HepG2 (cell line): ENCODE results near the gene MEIG1. TPM values are rescaled to one million over a fixed set of nuclear protein-coding genes. Genes with fewer than 3 reads are reported as not detected.
"Not testable (repeated sequence)": the region's sequence is repeated elsewhere in the genome, so short reads cannot be mapped to it uniquely, and the experiment has no call there.

ENCODE experiments used
- ATAC-seq: fragments of 200-7000 bp; cut with Tn5 transposase; 3 replicates; pipeline ENCODE4 v1.9.1; 2020; ENCODE audit warnings: mild to moderate bottlenecking, moderate library complexity
- BruUV-seq: library from RNA; stranded (reverse); fragments of 400-500 nt; replicated peaks from 2 replicates; lab custom pipeline; 2021; lab: Mats Ljungman, UMichigan
- CTCF ChIA-PET: fragments of 300-600 bp; formaldehyde crosslinking; extraction: SDS; loops from one replicate; lab custom pipeline; 2021; ENCODE audit warnings: low total read pairs, inconsistent platforms, low intra/inter-chr PET ratio; lab: Yijun Ruan, JAX
- POLR2A ChIA-PET: fragments of 350-600 bp; sonication (Branson Sonifier 250); formaldehyde crosslinking; loops from one replicate; lab custom pipeline; 2020; ENCODE audit warnings: antibody characterized with exemption, inconsistent platforms; lab: Yijun Ruan, JAX
- DNase-seq: peaks from one replicate; pipeline ENCODE4 v3.0.0-alpha.2; 2015; ENCODE audit warnings: low spot score
- FAIRE-seq: peaks from 3 replicates; lab custom pipeline; 2011; peaks lifted over from hg19 to GRCh38; lab: Jason Lieb, UNC
- H2AFZ ChIP-seq: one replicate; pipeline ENCODE4 v1.6.1; 2011; ENCODE audit warnings: low read length, inconsistent platforms
- H3K27ac ChIP-seq: fragments of 300-600 bp; 3 replicates; pipeline ENCODE4 v1.8.0; 2011; ENCODE audit warnings: mixed run types, mild to moderate bottlenecking, mixed read lengths, low read length, inconsistent platforms; ENCODE audit not compliant: insufficient read depth; ENCODE audit errors: extremely low read length
- H3K27me3 ChIP-seq, 2 experiments: fragments of 200-600 bp in 1 of 2; 2 replicates in 1 of 2; 3 replicates in 1 of 2; pipeline versions ENCODE4 v1.6.0 to v1.8.0; 2011; ENCODE audit warnings: low read length in 2 of 2, mild to moderate bottlenecking in 2 of 2, moderate library complexity in 2 of 2, inconsistent platforms in 1 of 2; ENCODE audit not compliant: insufficient read depth in 2 of 2, control insufficient read depth in 1 of 2
- H3K36me3 ChIP-seq, 2 experiments: fragments of 200-600 bp in 1 of 2; replicated peaks in 1 of 2; 2 replicates in 1 of 2; 3 replicates in 1 of 2; pipeline versions ENCODE4 v1.5.1 to v1.8.0; 2011; ENCODE audit warnings: low read length in 2 of 2, inconsistent platforms in 1 of 2; ENCODE audit not compliant: insufficient read depth in 2 of 2, control insufficient read depth in 1 of 2
- H3K4me1 ChIP-seq: 2 replicates; pipeline ENCODE4 v1.5.1; 2012; ENCODE audit warnings: low read length, inconsistent platforms; ENCODE audit not compliant: insufficient read depth
- H3K4me2 ChIP-seq: 2 replicates; pipeline ENCODE4 v1.6.0; 2011; ENCODE audit warnings: low read depth, low read length, inconsistent platforms
- H3K4me3 ChIP-seq, 3 experiments: fragments of 200-600 bp in 1 of 3; sonication (generic), shearing (Covaris generic) in 1 of 3; replicated peaks in 1 of 3; 2 replicates each; pipeline ENCODE4 v1.5.1; 2011 to 2016; ENCODE audit warnings: low read length in 3 of 3, inconsistent platforms in 2 of 3, low read depth in 2 of 3, mild to moderate bottlenecking in 2 of 3, control low read depth in 1 of 3, mixed read lengths in 1 of 3; ENCODE audit not compliant: insufficient read depth in 1 of 3
- H3K79me2 ChIP-seq: one replicate; pipeline ENCODE4 v1.6.1; 2011; ENCODE audit warnings: low read length, inconsistent platforms; ENCODE audit not compliant: insufficient read depth
- H3K9ac ChIP-seq: 2 replicates; pipeline ENCODE4 v1.6.0; 2011; ENCODE audit warnings: mild to moderate bottlenecking, low read depth, low read length, inconsistent platforms; ENCODE audit not compliant: insufficient read depth
- H3K9me3 ChIP-seq: 2 replicates; pipeline ENCODE4 v1.5.1; 2012; ENCODE audit warnings: mild to moderate bottlenecking, low read length
- H4K20me1 ChIP-seq: 2 replicates; pipeline ENCODE4 v1.6.0; 2011; ENCODE audit warnings: inconsistent platforms, mild to moderate bottlenecking, low read length, moderate library complexity; ENCODE audit not compliant: insufficient read depth
- ATF4 ChIP-seq, 2 experiments: fragments of 450-650 bp in 1 of 2; sonication (generic) in 1 of 2; formaldehyde crosslinking; IDR thresholded peaks; 2 replicates each; pipeline versions ENCODE4 v1.5.0 to v1.8.0; 2020 to 2022; ENCODE audit warnings: mild to moderate bottlenecking in 1 of 2, missing genetic modification reagents in 1 of 2
- CTCF ChIP-seq: sonication (generic); formaldehyde crosslinking; IDR thresholded peaks from 2 replicates; pipeline ENCODE4 v1.5.0; 2020; ENCODE audit warnings: mild to moderate bottlenecking, missing genetic modification reagents, moderate library complexity
- NFIC ChIP-seq: IDR thresholded peaks from 2 replicates; pipeline ENCODE4 v1.6.1; 2012; ENCODE audit warnings: mild to moderate bottlenecking, low read length, inconsistent platforms
- SMC3 ChIP-seq: IDR thresholded peaks from 2 replicates; pipeline ENCODE4 v1.6.1; 2011; ENCODE audit warnings: low read length, improper control_type of control experiment
- STAG1 ChIP-seq: sonication (generic); formaldehyde crosslinking; IDR thresholded peaks from 2 replicates; pipeline ENCODE4 v1.4.0; 2020; ENCODE audit warnings: missing genetic modification reagents
- TP53 ChIP-seq: sonication (generic); formaldehyde crosslinking; conservative IDR thresholded peaks from 2 replicates; pipeline ENCODE4 v1.4.0; 2020; ENCODE audit warnings: missing genetic modification reagents
- ZNF362 ChIP-seq: sonication (generic); formaldehyde crosslinking; IDR thresholded peaks from 2 replicates; pipeline ENCODE4 v1.4.0; 2020; ENCODE audit warnings: missing genetic modification reagents, mild to moderate bottlenecking, borderline replicate concordance
- WGBS: methylation state at CpG from one replicate; pipeline ENCODE4 v1.1.6; 2017; ENCODE audit warnings: low lambda C conversion rate; 5-methylcytosine and 5-hydroxymethylcytosine counted together
- in situ Hi-C: cut with HindIII; loops from 2 replicates; pipeline ENCODE4 v1.10.0; 2017; ENCODE audit warnings: low pct_unique_long_range_greater_than_20kb; ENCODE audit not compliant: extremely low pct_ligation_motif_present
- intact Hi-C: fragments of 100-400 bp; cut with micrococcal nuclease; formaldehyde crosslinking; loops from one replicate; pipeline ENCODE4 v1.10.0; 2022; ENCODE audit not compliant: unreplicated experiment
- polyA plus RNA-seq, 8 experiments: library from polyadenylated mRNA; depleted of rRNA in 3 of 8; stranded (reverse) in 7 of 8; unstranded in 1 of 8; fragments of >200 nt; fragmentation: Illumina TruSeq in 4 of 8; extraction: Trizol in 4 of 8; gene quantifications; 2 replicates each; pipeline versions ENCODE4 v1.2.1 to v1.2.3, GENCODE V29; 2011 to 2016; ENCODE audit warnings: low read depth in 4 of 8, missing spikeins in 1 of 8, mixed read lengths in 1 of 8; ENCODE audit not compliant: insufficient read depth in 1 of 8
- total RNA-seq, 5 experiments: library from RNA; depleted of rRNA; stranded (reverse); fragments of >200 nt; fragmentation: Illumina TruSeq; extraction: Trizol; gene quantifications; 2 replicates each; pipeline ENCODE4 v1.2.3, GENCODE V29; 2016; ENCODE audit warnings: low read depth in 1 of 5

MEIG1 gene
- total and polyA plus RNA-seq, 2 of the 13 experiments (the other 11 are each of a cell fraction or from before 2014, with no cell fraction given): not detected

- peak; percentile 70 for TF ChIP-seq CTCF (CRISPR knock-in tag)
- peak; percentile 50 for TF ChIP-seq STAG1 (CRISPR knock-in tag)
- no peak for TF ChIP-seq ATF4 (CRISPR knock-in tag; IDR thresholded peaks at IDR 0.05)
- TF ChIP-seq TP53 (CRISPR knock-in tag): no peak
- no peak for TF ChIP-seq NFIC
- peak; percentile 70; the same call in 1 of the 2 replicates for TF ChIP-seq ZNF362 (CRISPR knock-in tag)
- peak; percentile 34; the same call in 1 of the 2 replicates for TF ChIP-seq SMC3
- Histone ChIP-seq H3K36me3 (no peaks in the 10 kb centered on the region), H3K9me3 (no peaks in the 10 kb centered on the region), H2AFZ (peak overlapping the region; percentile 42), H3K9ac (no peak overlapping the region), H3K4me1 (peaks cover 12% of the 10 kb centered on the region), H3K27ac (no peak overlapping the region), H3K4me3 (no peak overlapping the region), H3K4me2 (no peak overlapping the region), H3K79me2 (no peaks in the 10 kb centered on the region), H3K27me3 (no peaks in the 10 kb centered on the region), H4K20me1 (no peaks in the 10 kb centered on the region)
- WGBS: 45% methylated on average over 4 of the region's 4 CpGs
- DNase-seq (no peak), ATAC-seq (peak; percentile 87), FAIRE-seq (peak; percentile 44)
- POLR2A ChIA-PET: interaction anchor here (0.9 kb wide), 1 partner anchor 13 kb away, joined by 3 read pairs; the partner anchor contains the start of gene MEIG1
- intact Hi-C loops: loop anchor here (5.0 kb wide), 1 partner anchor 475 kb away; no protein-coding TSS in a partner anchor
- no TSS peak for BruUV-seq
- CTCF ChIA-PET: interaction anchor here (1.9 kb wide), 1 partner anchor 473 kb away, joined by 6 read pairs; no protein-coding TSS in a partner anchor
- in situ Hi-C loops: no loop called here
These were observed 12.8 kb downstream of the MEIG1 start for GRCh38 chr10:14971867-14972448.

- POLR2A ChIA-PET, BruUV-seq, CTCF ChIA-PET: not testable (repeated sequence)
These were observed 15.2 kb downstream of the MEIG1 start for GRCh38 chr10:14974153-14974998.

More at GRCh38 chr10:14974153-14974998, 15.2 kb downstream of the MEIG1 start:
- H3K9me3 ChIP-seq, H2AFZ ChIP-seq, H3K36me3 ChIP-seq, ATAC-seq, FAIRE-seq, H3K27ac ChIP-seq, H3K27me3 ChIP-seq, H3K9ac ChIP-seq, H4K20me1 ChIP-seq, H3K79me2 ChIP-seq, H3K4me1 ChIP-seq, H3K4me3 ChIP-seq, in situ Hi-C loops, DNase-seq: not testable (repeated sequence)
- intact Hi-C loops: loop anchor here (5.0 kb wide), 1 partner anchor 477 kb away; no protein-coding TSS in a partner anchor
- WGBS: 42% methylated on average over 15 of the region's 15 CpGs
- H3K4me2 ChIP-seq: peak overlapping the region; percentile 12; the same call in 1 of the 2 replicates
